K562 (cell line): ENCODE measurements around the gene PITPNM1. TPM values are rescaled to one million over a fixed set of nuclear protein-coding genes. Genes with fewer than 3 reads are reported as not detected.

Source experiments
- ARHGAP35 ChIP-seq: fragments of 450-650 bp; IDR thresholded peaks from 2 replicates; pipeline ENCODE4 v1.6.1; 2018; ENCODE audit not compliant: partially characterized antibody
- E2F3 ChIP-seq: fragments of 250-450 bp; sonication (Bioruptor Pico); IDR thresholded peaks from 2 replicates; pipeline ENCODE4 v1.4.0; 2020; ENCODE audit warnings: mild to moderate bottlenecking
- FOS ChIP-seq: IDR thresholded peaks from 3 replicates; pipeline ENCODE4 v1.6.1; 2011; ENCODE audit not compliant: insufficient read length; ENCODE audit errors: extremely low read depth
- GATAD2B ChIP-seq: fragments of 450-650 bp; IDR thresholded peaks from 2 replicates; pipeline ENCODE4 v1.6.1; 2017; ENCODE audit warnings: mild to moderate bottlenecking, borderline replicate concordance
- HIVEP1 ChIP-seq: fragments of 250-450 bp; sonication (Bioruptor Pico); IDR thresholded peaks from 2 replicates; pipeline ENCODE4 v1.4.0; 2020; ENCODE audit warnings: mild to moderate bottlenecking
- HNRNPLL ChIP-seq: fragments of 200-400 bp; formaldehyde crosslinking; IDR thresholded peaks from 2 replicates; pipeline ENCODE4 v1.6.1; 2017; ENCODE audit warnings: low read length, low read depth, mild to moderate bottlenecking; ENCODE audit not compliant: poor library complexity, severe bottlenecking
- IFI16 ChIP-seq: fragments of 250-450 bp; sonication (Bioruptor Pico); IDR thresholded peaks from 2 replicates; pipeline ENCODE4 v2.1.2; 2022; ENCODE audit warnings: mild to moderate bottlenecking, inconsistent platforms
- MBD2 ChIP-seq: sonication (generic); IDR thresholded peaks from 2 replicates; pipeline ENCODE4 v1.6.1; 2016; ENCODE audit warnings: low read depth, borderline replicate concordance
- MTA3 ChIP-seq: fragments of 450-650 bp; formaldehyde crosslinking; IDR thresholded peaks from 2 replicates; pipeline ENCODE4 v1.6.1; 2017; ENCODE audit warnings: mild to moderate bottlenecking, borderline replicate concordance
- MYC ChIP-seq, 2 experiments: fragments of 250-450 bp in 1 of 2; sonication (Bioruptor Pico) in 1 of 2; IDR thresholded peaks; 2 replicates each; pipeline versions ENCODE4 v1.5.1 to v1.6.1; 2012 to 2021; ENCODE audit warnings: low read depth in 2 of 2, borderline replicate concordance in 1 of 2, improper control_type of control experiment in 1 of 2, low read length in 1 of 2, mild to moderate bottlenecking in 1 of 2, moderate library complexity in 1 of 2
- OTX1 ChIP-seq: fragments of 450-650 bp; formaldehyde crosslinking; IDR thresholded peaks from 2 replicates; pipeline ENCODE4 v1.4.0; 2022; ENCODE audit warnings: mild to moderate bottlenecking
- POLR2AphosphoS5 ChIP-seq: IDR thresholded peaks from 2 replicates; pipeline ENCODE4 v1.6.1; 2011; ENCODE audit warnings: mild to moderate bottlenecking, low read depth, low read length, moderate library complexity; ENCODE audit not compliant: control insufficient read depth, insufficient read depth
- RBBP5 ChIP-seq: fragments of 200-600 bp; sonication (generic); IDR thresholded peaks from 2 replicates; pipeline ENCODE4 v1.6.1; 2012; ENCODE audit warnings: borderline replicate concordance, mild to moderate bottlenecking, low read length, control low read depth, inconsistent platforms; ENCODE audit not compliant: insufficient read depth, poor library complexity, severe bottlenecking
- SMARCA4 ChIP-seq: fragments of 450-650 bp; IDR thresholded peaks from 2 replicates; pipeline ENCODE4 v1.6.1; 2016
- YY1 ChIP-seq, 3 experiments: IDR thresholded peaks; 2 replicates each; pipeline ENCODE4 v1.6.1; 2011; ENCODE audit warnings: low read length in 2 of 3, mild to moderate bottlenecking in 2 of 3, moderate library complexity in 2 of 3, borderline replicate concordance in 1 of 3, control low read depth in 1 of 3, low read depth in 1 of 3; ENCODE audit not compliant: insufficient read depth in 3 of 3, insufficient replicate concordance in 2 of 3, control insufficient read depth in 1 of 3, insufficient read length in 1 of 3; ENCODE audit errors: extremely low read depth in 1 of 3
- ZNF436 ChIP-seq: fragments of 250-450, 450-650 bp; sonication (Bioruptor Pico); formaldehyde crosslinking; IDR thresholded peaks from 2 replicates; pipeline ENCODE4 v1.7.0; 2020; ENCODE audit warnings: mild to moderate bottlenecking
- ZNF583 ChIP-seq: fragments of 250-450 bp; sonication (Bioruptor Pico); IDR thresholded peaks from 2 replicates; pipeline ENCODE4 v1.4.0; 2020
- polyA plus RNA-seq, 8 experiments: library from polyadenylated mRNA; depleted of rRNA in 4 of 8; stranded (reverse) in 5 of 8; unstranded in 3 of 8; fragments of >200 nt; fragmentation: Nextera tagmentation in 2 of 8; fragmentation: Illumina TruSeq in 1 of 8; extraction: Ambion mirVana in 2 of 8; extraction: Trizol in 1 of 8; gene quantifications; 2 replicates each; pipeline versions ENCODE4 v1.2.1 to v1.2.3, GENCODE V29; 2011 to 2014; ENCODE audit warnings: inconsistent platforms in 1 of 8, missing spikeins in 1 of 8
- total RNA-seq, 7 experiments: library from RNA; depleted of rRNA in 6 of 7; stranded (reverse); fragments of >200 nt in 6 of 7; fragmentation: Illumina TruSeq in 2 of 7; extraction: Trizol in 2 of 7; gene quantifications; 2 replicates each; pipeline versions ENCODE4 v1.2.1 to v1.2.3, GENCODE V29; 2011 to 2021; ENCODE audit warnings: low replicate concordance in 1 of 7
- TF ChIP-seq, protein P1 (sequence below): fragments of 450-650 bp; formaldehyde crosslinking; IDR thresholded peaks from 2 replicates; pipeline ENCODE4 v1.4.0; 2020; ENCODE audit warnings: mild to moderate bottlenecking, moderate library complexity
- TF ChIP-seq, protein P2 (sequence below), 2 experiments: fragments of 200-800 bp in 1 of 2; sonication (Bioruptor generic) in 1 of 2; sonication (generic) in 1 of 2; formaldehyde crosslinking in 1 of 2; IDR thresholded peaks in 1 of 2; conservative IDR thresholded peaks in 1 of 2; 2 replicates each; pipeline versions ENCODE4 v1.5.0 to v1.6.1; 2016 to 2020; ENCODE audit warnings: missing compliant biosample characterization in 1 of 2, missing genetic modification characterization in 1 of 2, missing genetic modification reagents in 1 of 2
- TF ChIP-seq, protein P3 (sequence below): fragments of 250-450 bp; sonication (Bioruptor Pico); IDR thresholded peaks from 2 replicates; pipeline ENCODE4 v1.8.0; 2021; ENCODE audit warnings: mild to moderate bottlenecking, moderate library complexity

Gene PITPNM1
- total and polyA plus RNA-seq, 9 of the 15 experiments (the other 6 are each of a cell fraction or from before 2014, with no cell fraction given) = 0.11 to 53.7 (median 16.0) TPM

GRCh38 chr11:67463680-67464410, 41.3 kb downstream of the PITPNM1 start (continued):
- peak in 1 of 3 experiments; percentile 52 for TF ChIP-seq YY1 (IDR thresholded peaks at IDR 0.05; ENCODE audit: borderline replicate concordance in 1 of 3, control insufficient read depth in 1 of 3, extremely low read depth in 1 of 3, insufficient read depth in 3 of 3, insufficient read length in 1 of 3, insufficient replicate concordance in 2 of 3, low read depth in 1 of 3, low read length in 2 of 3)
- TF ChIP-seq HIVEP1 (CRISPR knock-in tag) = peak; percentile 12; the same call in 1 of the 2 replicates
- no peak for TF ChIP-seq HNRNPLL
- peak; percentile 19 for TF ChIP-seq FOS
- TF ChIP-seq ZNF583 (CRISPR knock-in tag) = peak; percentile 66; the same call in 1 of the 2 replicates
- 0 out of 2 replicates have a peak, but pooled peaks have one; percentile 58 for TF ChIP-seq GATAD2B
- TF ChIP-seq IFI16 (CRISPR knock-in tag) = no peak
- peak; percentile 29; the same call in 1 of the 2 replicates for TF ChIP-seq E2F3 (CRISPR knock-in tag)
- no peak for TF ChIP-seq ARHGAP35
- TF ChIP-seq, protein P1, sequence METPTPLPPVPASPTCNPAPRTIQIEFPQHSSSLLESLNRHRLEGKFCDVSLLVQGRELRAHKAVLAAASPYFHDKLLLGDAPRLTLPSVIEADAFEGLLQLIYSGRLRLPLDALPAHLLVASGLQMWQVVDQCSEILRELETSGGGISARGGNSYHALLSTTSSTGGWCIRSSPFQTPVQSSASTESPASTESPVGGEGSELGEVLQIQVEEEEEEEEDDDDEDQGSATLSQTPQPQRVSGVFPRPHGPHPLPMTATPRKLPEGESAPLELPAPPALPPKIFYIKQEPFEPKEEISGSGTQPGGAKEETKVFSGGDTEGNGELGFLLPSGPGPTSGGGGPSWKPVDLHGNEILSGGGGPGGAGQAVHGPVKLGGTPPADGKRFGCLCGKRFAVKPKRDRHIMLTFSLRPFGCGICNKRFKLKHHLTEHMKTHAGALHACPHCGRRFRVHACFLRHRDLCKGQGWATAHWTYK (CRISPR knock-in tag) = peak; percentile 95
- TF ChIP-seq RBBP5 = no peak
- TF ChIP-seq MYC (IDR thresholded peaks at IDR 0.05; ENCODE audit: low read depth, low read length) = 0 out of 2 replicates have a peak, but pooled peaks have one; percentile 11
- 0 out of 2 replicates have a peak, but pooled peaks have one; percentile 30 for TF ChIP-seq MYC (CRISPR knock-in tag; IDR thresholded peaks at IDR 0.05; ENCODE audit: borderline replicate concordance, low read depth)
- TF ChIP-seq POLR2AphosphoS5 = no peak
- TF ChIP-seq, protein P2, sequence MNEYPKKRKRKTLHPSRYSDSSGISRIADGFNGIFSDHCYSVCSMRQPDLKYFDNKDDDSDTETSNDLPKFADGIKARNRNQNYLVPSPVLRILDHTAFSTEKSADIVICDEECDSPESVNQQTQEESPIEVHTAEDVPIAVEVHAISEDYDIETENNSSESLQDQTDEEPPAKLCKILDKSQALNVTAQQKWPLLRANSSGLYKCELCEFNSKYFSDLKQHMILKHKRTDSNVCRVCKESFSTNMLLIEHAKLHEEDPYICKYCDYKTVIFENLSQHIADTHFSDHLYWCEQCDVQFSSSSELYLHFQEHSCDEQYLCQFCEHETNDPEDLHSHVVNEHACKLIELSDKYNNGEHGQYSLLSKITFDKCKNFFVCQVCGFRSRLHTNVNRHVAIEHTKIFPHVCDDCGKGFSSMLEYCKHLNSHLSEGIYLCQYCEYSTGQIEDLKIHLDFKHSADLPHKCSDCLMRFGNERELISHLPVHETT (CRISPR knock-in tag; conservative IDR thresholded peaks at IDR 0.05 in 1 of 2, IDR thresholded peaks at IDR 0.05 in 1 of 2) = peak in 1 of 2 experiments; percentile 10; a peak in 1 of 4 replicates
- peak; percentile 53; the same call in 1 of the 2 replicates for TF ChIP-seq MBD2
- TF ChIP-seq ZNF436 = no peak
- TF ChIP-seq SMARCA4 = 0 out of 2 replicates have a peak, but pooled peaks have one; percentile 42
- TF ChIP-seq MTA3 = peak; percentile 87
- peak; percentile 16; the same call in 1 of the 2 replicates for TF ChIP-seq OTX1
- TF ChIP-seq, protein P3, sequence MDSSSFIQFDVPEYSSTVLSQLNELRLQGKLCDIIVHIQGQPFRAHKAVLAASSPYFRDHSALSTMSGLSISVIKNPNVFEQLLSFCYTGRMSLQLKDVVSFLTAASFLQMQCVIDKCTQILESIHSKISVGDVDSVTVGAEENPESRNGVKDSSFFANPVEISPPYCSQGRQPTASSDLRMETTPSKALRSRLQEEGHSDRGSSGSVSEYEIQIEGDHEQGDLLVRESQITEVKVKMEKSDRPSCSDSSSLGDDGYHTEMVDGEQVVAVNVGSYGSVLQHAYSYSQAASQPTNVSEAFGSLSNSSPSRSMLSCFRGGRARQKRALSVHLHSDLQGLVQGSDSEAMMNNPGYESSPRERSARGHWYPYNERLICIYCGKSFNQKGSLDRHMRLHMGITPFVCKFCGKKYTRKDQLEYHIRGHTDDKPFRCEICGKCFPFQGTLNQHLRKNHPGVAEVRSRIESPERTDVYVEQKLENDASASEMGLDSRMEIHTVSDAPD (CRISPR knock-in tag) = no peak
